NOMO-1 treated with DMSO at 0.1 percent for 48 hours (cell line): ENCODE data around the gene RPRD1B.

Experiments
- DNase-seq: peaks from one replicate; lab custom pipeline; 2025; ENCODE audit not compliant: unreplicated experiment; lab: John Stamatoyannopoulos, UW

RPRD1B gene

DNA sequence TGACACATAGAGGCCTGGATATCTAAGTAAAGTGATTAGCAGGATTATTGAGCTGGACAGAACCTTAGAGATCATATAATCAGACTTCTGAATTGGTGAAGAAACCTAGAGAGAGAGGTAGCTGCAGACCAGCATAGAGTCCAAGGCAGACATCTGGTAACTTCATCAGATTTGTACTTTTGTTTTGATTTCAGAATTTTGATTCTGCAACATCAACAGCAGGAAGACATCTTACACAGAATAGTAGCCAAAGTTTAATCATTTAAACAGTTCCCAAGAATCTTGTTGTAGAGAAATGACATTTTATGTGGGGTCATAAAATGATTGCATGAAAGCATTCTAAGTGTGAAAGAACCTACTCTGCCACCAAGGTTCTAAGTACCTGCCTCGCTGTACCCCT, 39.4 kb downstream of the RPRD1B start:
- DNase-seq = no peak

DNA sequence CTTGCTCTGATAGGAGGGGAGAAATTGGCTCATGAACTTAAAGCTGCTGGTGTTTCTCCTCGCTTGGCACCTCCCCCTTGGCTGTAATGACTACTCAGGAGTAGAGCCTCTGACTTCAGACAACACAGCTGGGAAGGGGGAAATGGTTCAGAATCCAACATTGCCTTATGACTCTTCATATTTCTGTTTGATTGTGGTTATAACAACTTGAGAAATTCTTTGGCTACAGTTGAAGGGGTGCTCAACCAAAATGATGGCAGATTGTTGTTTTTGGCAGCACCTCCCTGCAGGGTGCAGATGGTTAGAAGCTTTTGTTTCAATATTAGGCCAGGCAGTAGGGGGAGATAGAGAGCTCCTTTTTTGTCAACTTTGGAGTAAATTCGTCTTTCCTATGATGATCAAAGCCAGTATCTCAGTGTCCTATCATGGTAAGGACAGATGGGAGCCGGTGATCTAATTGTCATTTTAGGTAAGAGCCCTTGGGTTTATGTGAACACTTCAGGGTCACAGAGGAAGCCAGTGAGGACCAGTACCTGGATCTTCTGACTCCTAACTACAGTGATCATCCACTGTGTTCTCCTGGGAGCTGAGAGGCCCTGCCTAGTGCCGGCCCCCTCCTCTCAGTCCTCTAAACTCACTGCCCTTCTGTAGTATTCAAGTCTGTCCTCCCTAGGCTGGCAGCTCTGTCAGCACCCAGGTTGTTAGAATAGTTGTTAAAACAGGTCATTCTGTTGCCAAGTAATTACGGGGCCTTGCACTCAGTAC, 39.9 kb downstream of the RPRD1B start:
- DNase-seq = peak; percentile 23

DNA sequence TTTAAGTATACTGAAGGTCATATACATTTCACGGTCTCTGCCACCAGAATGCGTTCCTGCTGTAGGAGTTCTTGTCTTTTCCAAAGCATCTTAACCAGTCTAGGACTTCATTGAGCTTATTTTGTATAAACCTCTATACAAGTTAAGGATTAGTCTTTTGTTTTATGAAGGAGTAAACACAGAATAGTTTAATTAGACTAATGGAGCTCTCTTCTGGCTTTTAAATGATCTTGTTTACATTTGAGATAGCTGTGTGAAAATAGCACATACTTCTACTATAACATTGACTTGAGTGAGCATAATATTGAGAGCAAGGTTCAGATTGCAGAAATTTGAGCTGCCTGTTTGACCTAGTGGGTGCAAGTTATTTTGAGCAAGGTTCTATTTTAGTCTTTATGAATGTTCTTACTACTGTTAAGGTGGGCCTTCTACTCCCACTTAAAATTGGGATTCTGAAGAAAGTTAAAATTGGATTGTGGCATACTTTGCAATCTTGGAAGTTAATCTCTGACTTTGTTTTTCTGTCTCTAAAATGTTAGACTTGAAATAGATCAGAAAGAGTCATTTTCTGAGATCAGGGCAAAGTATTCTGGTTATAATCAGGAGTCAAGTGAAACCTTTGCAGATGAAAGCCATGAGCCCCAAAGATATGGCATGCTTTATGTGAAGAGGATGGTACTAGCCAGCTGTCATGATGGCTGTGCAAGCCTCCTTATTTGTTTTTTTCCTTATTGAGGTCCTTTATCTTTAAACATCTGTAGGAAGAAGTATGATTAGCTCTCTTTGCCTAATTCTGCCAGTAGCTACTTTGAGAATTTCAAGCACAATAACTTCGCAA, 41.8 kb downstream of the RPRD1B start:
- no peak for DNase-seq

DNA sequence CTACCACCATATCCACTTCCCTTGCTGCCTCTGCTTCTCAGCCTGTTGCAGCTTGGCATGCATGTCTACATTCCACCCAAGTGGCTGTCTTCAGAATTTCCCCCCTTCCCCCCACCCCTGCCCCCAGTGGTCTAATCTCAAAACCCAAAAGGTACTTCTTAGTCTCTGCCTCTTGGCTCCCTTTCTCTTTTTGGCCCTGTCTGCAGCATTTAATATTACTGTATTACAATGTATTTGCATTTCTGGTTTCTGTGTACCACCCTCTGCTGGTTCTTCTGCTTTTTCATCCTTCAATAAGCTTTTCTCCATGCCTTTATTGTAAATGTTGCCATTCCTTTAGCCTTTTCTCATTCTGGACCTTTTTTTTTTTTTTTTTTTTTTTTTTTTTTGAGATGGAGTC, 43.0 kb downstream of the RPRD1B start:
- no peak for DNase-seq

DNA sequence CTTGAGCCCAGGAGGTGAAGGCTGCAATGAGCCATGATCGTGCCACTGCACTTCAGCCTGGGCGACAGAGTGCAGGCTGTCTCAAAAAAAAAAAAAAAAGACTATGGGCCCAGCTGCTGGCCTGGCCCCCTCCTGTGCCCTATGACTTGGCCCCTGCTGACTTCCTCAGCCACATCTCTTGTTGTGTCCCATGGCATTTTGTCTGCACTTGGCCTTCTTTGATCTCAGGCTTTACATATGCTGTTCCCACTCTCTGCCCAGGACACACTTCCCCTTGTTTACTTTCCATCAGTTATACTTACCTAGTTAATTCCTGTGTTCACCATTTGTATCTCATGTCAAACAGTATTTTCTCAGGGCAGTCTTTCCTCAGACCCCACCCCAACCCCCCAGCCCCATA, 44.5 kb downstream of the RPRD1B start:
- DNase-seq = no peak

DNA sequence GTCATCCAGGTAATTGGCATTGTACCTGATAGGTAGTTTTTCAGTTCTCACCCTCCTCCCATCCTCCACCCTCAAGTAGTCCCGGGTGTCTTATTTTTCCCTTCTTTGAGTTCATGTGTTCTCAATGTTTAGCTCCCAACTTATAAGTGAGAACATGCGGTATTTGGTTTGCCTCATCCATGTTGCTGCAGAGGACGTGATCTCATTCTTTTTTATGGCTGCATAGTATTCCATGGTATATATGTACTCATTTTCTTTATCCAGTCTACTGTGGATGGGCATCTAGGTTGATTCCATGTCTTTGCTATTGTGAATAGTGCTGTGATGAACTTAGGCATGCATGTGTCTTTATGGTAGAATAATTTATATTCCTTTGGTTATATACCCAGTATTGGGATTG, 45.8 kb downstream of the RPRD1B start:
- DNase-seq = no peak

DNA sequence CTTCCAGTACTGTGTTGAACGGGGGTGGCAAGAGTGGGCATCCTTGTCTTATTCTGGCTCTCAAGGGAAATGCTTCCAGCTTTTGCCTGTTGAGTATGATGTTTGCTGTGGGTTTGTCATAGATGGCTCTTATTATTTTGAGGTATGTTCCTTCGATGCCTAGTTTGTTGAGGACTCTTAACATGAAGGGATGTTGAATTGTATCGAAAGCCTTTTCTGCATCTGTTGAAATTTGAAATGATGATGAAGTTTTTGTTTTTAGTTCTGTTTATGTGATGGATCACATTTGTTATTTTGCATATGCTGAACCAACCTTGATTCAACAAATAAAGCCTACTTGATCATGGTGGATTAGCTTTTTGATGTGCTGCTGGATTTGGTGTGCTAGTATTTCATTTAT, 48.0 kb downstream of the RPRD1B start:
- DNase-seq = no peak

DNA sequence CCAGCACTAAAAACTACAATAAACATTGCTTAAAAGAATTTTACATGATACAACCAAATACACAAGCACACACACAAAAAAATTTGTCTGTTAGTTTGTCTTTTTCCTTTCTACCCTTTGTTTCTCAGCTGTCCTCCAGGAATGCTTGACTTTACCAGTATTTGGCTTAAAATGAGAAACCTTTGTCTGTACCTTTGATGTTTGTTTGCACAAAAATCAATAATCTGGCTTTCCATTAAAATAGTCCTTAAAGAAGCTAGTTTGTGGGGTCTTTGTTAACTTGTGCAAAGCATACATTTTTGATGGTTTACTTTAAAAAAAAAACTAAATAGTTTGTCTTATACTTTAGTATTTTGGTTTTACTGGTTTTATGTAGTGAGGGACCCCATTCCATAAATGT, 49.3 kb downstream of the RPRD1B start:
- no peak for DNase-seq

DNA sequence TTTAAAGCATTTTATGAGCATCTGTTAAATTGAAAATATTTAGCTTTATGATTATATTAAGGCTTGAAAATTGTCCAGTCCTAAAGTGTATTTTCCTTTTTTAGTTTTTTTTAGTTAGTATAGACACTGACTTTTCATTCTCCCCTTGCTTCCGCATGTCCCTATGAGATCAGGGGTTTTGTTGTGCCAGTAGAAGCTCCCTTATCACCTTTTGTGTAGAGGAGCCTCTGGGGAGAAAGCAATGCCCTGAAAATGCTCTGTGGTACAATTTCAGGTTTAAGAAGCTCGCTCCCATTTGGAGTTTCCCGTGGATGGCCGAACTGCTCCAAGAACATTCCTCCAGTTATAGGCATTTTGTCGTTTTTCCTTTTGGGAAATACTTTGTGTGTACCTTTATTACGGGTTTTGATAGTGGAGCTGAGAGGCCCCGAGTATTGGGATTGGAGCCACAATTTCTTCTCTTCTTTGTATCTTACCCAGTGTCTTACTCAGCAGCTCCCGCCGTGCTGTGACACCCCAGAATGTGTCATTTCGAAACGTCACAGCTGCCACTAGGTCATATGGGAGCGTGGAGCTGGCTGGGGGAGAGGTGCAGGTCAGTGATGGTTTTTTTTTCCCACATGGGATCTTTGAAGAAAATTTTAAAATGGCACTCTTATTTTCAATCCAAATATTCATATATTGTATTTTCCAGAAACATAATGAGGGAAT, 49.9 kb downstream of the RPRD1B start:
- DNase-seq = no peak

DNA sequence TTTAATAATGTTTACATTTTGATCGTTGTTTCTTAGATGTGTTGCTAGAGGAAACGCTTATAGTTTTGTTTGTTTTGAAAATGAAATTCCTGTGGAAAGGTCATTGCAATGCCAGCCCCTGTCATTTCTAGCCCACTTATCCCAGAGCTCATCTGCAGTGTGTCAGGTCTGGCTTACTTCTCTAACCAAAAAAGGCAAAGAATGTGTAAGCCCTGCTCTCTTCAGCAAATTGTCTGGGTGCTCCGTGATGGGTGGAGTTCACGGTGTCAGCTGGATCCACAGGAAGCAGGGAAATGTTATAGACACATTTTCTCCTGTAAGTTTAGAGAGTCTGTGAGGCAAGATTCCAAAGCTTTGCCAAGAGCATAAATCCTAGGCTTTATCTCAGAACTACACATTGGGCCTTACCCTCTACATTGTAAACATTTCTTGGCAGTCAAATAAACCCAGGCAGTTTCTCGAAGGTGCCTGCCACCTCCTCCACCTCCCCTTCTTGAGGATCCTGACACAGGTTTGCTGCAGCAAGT, 50.9 kb downstream of the RPRD1B start:
- no peak for DNase-seq

DNA sequence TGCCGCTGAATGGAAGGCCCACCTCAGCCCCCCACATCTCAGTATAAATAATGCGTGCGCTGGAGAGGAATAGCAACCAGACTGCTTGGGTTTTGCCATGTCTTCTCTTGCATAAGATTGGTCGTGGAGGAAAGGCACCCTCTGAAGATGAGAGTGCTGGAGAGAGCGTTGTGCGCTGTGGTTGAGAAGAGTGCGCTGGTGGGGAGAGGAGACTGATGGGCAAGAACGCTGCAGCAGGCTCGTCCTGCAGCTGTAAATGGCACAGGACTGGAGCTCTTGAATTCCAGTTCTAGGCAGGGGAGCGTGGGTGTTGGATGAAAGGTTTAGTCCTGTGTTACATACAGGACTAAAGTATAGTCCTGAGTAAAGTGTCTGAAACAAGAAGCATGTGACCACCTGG, 51.5 kb downstream of the RPRD1B start:
- DNase-seq = no peak

DNA sequence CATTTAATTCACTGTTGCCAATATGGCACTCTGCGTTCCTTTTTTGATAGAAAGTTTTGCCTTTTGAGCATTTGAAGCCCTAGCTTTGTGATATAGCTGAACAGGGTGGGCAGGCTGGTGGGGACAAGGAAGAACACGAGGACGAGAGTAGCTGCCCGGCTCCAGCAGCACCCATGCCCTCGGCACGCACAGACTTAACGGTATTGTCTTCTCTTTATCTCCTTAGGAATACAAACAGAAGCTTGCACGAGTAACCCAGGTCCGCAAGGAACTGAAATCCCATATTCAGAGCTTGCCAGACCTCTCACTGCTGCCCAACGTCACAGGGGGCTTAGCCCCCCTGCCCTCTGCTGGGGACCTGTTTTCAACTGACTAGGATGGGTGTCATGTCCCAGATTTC, 56.0 kb downstream of the RPRD1B start:
- DNase-seq = no peak

DNA sequence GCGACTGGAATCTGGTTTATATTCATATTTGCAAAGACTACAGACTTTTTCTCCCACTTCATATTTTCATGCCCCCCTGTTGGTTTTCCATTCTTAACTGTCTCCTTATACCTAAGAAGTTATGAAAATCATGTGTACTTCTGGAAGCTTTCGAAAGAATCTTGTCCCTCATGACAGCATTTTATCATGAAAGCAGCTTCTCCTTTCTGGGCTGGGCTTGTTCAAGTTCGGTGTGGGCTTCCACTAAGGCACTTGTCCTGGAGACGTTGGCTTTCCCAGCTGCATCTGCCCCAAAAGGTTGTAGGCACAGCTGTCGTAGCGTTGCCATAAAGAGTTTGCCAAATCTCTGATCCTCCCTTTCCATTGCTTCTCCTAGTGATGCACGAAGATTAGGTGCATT, 56.5 kb downstream of the RPRD1B start:
- DNase-seq = no peak

DNA sequence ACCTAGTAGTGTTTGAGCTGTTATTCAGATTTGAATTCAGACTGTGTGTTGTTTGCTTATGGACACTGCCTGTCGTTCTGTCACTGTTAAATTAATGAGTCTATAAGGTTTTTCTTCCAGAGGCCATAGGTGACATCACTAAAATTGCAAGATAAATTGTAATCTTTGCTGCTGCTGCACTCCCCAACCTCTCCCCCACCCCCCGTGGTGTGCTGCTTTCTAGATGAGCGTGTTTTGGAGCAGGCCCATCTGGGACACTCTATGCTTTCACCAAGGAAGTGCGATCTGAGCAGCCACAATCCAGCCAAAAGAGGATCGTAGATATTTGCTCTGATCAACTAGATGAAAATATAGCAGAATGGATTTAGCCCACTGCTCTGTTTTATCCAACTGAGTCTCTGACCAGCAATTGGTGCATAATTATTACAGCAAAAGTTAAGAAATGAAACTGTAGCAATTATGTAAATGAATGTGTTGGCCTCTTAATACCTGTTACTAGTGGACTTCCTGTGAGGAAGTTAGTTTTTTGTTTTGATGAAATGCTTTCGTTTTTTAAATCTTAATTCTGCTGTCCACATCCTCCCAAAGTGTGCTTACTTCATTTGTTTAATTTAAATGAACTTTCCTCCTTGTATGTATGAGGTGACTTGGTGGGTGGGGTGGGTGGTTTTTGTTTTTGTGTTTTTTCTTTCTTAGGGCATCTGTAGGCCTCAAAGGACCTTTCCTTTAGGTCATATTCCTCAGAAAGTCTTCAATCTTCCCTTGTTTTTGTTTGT, 58.1 kb downstream of the RPRD1B start:
- DNase-seq = peak; percentile 22

DNA sequence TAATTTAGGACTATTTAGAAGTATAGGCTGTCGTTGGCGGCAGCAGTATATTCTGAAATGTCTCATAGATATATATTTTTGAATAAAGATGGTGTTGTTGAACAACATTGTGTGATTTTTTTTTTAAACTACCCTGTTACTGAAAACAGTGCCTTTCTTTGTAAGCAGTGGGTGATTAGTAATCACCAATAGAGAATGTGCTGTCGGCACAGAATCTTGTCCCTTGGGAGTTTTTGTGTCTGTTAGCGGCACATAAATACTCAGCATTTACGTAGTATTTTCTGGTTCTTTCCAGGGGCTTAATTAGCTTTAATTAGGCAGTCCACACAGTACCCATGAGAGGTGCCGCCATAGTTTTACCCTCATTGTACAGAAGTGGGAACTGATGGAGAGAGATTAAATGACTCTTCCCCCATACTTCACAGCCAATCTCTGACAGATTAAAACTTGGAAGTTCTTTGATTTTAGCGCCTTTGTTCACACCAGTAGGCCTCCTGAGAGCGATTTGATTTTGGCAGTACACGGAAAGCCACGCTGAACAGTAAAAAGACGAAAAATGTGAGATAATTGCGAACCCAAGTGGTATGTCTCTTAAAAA, 58.8 kb downstream of the RPRD1B start:
- DNase-seq = no peak

DNA sequence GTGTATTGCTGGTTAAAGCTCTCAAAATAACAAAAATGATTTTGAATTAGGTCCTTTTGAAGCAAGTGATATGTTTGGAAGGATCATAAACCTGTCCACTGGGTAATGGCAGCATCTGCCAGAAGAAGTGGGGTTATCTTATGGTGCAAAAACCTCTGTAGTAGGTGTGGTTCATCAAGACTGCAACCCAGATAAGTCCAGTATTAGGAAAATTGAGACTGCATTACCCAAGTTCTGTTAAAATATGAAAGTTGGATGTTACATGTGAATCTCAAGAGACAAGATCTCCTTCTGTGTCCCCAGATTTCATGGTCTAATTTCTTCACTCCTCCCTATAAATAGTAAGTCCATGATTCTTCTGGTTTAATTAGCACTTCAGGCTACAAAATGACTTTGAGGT, 59.4 kb downstream of the RPRD1B start:
- no peak for DNase-seq

DNA sequence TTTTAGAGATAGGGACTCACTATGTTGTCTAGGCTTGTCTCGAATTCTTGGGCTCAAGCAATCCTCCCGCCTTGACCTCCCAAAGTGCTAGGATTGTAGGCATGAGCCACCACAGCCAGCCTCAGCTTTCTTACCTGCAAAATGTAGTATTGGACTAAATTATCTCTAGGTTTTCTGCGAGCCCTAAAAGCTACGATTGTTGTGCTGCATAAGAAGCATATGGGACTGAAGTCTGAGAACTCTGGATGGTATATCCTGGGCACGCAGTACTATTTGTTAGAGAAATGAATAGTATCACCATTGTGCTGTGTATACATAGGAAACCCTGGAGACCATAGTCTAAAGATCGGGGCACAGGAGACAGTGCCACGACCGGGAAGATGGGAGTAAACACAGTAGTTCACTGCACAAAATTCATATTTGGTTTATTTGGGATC, 60.1 kb downstream of the RPRD1B start:
- no peak for DNase-seq

DNA sequence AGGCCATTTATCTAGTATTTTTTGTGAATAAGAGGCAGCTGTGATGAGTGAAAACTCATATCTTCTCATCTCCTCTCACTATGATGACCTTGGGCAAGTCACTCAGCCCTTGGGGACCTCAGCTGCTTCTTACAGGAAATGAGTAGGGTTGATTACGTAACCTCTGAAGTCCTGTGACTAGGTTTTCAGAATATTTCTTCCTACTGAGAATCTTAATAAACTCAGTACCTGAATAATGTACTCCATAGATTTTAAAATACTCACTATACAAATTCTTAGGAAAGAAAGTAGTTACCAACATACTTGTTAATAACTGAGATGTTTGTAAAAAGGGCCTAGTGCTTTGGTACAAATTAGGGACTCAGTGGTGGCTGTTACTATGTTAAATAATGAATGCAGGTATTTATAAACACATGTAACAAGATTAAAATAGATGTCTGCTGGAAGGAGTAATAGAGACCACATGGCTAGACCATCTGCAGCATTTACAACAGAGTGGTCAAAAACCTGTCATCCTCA, 60.9 kb downstream of the RPRD1B start:
- peak; percentile 92 for DNase-seq

DNA sequence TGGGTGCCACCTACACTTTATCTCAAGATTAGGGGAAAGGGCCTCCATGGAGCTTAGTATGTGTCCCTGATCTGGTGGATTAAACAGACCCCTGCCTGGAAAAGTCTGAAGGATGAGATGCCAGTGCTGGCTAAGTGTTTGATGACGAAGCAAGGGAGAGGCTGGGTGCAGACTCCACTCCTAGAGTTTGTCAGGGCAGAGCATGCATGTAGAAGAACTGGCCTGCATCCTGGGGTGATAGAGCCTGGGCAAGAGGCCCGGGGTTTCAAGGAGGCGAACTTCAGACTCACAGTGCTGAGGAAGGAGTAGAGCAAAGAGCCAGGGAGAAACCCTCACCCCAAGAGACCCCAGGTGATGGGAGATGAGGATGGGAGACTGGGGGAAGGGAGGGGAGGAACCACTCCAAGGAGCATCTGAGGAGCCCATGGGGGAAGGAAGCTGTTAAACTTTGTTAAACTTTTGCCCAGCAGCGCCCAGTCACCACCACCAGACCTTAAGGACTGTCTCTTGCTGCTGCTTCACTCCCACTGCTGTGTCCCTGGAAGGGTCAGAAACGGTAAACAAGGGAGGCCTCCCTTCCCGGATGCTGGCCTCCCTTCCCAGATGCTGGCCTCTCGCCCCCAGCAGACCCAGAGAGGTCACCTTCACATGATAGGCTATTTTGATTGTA, 61.6 kb downstream of the RPRD1B start:
- DNase-seq = no peak

DNA sequence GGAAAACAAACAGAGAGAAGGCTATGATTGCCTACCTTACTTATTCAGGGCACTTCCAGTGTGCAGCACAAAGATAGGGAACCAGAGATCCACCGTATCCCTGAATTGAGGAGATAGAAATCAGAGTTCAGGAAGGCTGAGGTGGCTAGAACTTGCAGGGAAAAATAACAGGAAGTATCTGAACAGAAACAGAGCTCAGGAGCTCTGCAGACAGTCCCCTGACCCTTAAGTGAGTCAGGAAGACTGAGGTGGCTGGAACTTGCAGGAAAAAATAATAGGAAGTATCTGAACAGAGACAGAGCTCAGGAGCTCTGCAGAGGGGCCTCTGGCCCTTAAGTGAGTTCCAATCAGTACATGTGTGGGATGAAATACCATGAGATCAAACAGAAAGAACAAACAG, 65.4 kb downstream of the RPRD1B start:
- DNase-seq = no peak
